Fibroblast of skin of left quadriceps (primary cell): ENCODE measurements around the gene AURKA.
A peak's percentile ranks its signal among the peaks of the same experiment; 100 is the strongest.
"Not testable (repeated sequence)": the region's sequence is repeated elsewhere in the genome, so short reads cannot be mapped to it uniquely, and the experiment has no call there.

Experiments used
- DNase-seq, 2 experiments: peaks; one replicate each; pipeline ENCODE4 v3.0.0-alpha.2; 2013; ENCODE audit warnings: low read depth in 2 of 2

The AURKA gene

DNA sequence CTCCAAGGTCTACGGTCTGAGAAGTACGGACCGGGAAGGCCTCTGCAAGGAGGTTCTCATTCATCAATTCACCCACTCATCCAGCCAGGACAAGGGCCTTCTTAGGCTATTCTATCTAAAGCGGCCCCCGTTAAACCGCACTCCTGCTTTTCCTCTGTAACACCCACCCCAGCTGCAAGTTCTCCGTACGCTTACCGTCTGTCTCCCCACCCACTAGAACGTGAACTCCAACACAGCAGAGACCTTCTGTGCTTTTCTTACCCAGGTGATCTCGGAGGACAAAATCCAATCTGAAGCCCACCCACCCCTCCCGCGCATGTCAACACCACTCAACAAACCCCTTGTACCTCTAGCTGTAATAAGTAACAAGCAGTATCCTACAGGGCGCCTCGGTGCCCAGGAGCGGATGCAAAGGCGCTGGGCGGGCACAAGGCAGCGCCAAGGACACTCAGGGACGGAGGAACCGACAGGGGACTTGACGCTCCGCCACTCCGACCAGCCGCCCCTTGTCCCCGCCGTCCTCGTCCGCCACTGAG lies 351 bp downstream of the AURKA start:
- DNase-seq: no peak

GRCh38 chr20:56391037-56391436 lies 978 bp downstream of the AURKA start:
- DNase-seq: no peak

- not testable (repeated sequence) for DNase-seq
Observed at GRCh38 chr20:56390396-56390795, 1.6 kb downstream of the AURKA start.

- DNase-seq: no peak
Observed at GRCh38 chr20:56389807-56390206, 2.2 kb downstream of the AURKA start.

GRCh38 chr20:56388882-56389281 lies 3.1 kb downstream of the AURKA start:
- DNase-seq: no peak

- no peak for DNase-seq
Observed at GRCh38 chr20:56386219-56386618, 5.8 kb downstream of the AURKA start.

DNA sequence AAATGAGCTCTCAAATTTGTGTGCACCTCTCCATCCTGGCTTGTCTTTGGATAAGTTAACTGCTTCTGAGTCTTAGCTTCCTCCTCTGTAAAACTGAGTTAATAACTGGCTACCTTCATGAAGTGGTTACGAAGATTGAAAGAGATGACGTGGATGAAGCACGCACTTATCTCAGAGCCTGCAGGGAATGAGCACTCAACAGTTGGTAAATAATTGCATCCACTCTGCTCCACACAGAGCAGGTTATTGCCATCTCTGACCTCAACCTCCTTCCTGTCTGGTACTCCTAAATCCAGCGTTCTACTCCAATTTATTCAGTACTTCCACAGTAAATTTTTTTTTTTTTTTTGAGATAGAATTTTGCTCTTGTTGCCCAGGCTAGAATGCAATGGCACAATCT lies 6.9 kb downstream of the AURKA start:
- DNase-seq: no peak

- no peak for DNase-seq
Observed at GRCh38 chr20:56383334-56383733, 8.7 kb downstream of the AURKA start.

DNA sequence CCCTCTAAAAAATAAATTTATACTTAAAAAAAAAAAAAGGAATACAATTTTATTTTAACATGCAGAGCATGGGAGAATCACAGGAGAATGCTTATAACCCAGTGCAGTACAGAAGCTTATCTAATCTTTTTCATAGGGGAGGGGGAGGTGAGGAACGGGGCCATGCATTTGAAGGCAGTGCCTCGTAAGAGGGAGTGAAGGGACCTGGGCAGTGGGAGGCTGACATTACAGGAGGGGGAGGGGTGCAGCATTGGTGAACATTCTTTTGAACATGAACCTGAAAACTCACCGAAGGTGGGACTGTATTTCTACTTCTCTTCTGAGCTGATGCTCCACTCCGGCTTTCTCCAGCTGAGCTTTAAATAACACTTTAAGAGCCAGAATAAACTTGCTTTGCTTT lies 9.3 kb downstream of the AURKA start:
- DNase-seq: no peak

DNA sequence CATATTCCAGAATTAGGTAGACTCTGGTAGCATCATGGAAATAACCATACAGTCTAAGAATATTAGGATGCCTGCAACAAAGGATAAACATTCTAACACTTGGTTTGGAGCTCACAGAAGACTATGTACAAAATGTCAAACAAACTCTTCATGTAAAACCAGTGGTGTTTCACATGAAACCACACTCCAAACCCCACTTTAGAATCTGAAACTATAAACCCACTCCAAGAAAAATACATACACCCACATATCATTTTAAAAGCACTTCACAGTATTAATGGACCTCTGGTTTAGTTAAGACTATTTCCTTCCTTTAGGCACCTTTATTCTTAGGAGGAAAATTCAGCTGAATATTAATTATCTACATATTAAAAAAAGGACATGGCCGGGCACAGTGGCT lies 10.5 kb downstream of the AURKA start:
- no peak for DNase-seq

DNA sequence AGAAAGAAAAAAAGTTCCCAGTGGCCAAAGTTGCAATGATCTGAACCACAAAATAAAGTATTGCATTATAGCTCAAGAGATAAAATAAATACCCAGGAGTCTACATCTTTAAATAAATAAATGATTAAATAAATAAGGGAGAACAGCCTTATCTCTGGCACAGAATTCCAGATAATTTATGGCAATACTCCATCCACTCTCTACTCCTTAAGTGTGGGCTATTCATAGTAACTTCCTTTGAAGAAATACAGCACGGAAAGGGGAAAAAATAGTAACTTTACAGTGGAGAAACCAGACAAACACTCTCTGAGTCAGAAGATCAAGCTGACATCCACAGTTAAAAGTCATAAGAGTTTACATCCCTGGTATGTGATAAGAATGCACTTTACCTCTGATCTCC lies 11.6 kb downstream of the AURKA start:
- no peak for DNase-seq

GRCh38 chr20:56378386-56378785 lies 13.6 kb downstream of the AURKA start:
- DNase-seq: no peak

- no peak for DNase-seq
Observed at GRCh38 chr20:56376331-56376730, 15.7 kb downstream of the AURKA start.

GRCh38 chr20:56373942-56374341 lies 18.1 kb downstream of the AURKA start:
- DNase-seq: peak; percentile 89 to 91

DNA sequence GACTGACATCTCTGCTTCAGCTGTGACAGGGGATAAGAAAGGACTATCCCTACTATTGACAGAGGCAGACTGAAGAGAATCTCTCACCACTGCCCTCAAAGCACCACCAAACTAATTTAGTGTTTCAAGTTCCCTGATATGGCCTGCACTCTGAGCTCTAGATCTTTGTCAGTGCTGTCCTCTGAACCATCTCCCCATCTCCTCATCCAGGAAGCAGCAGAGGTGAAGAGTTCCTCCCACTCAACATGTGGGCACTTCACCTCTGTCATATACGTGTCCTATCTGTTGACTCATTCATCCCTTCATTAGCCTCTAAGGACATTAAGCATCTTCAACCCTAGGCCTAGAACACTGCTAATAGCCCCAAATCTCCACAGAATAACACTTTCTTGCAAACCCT lies 19.2 kb downstream of the AURKA start:
- no peak for DNase-seq

DNA sequence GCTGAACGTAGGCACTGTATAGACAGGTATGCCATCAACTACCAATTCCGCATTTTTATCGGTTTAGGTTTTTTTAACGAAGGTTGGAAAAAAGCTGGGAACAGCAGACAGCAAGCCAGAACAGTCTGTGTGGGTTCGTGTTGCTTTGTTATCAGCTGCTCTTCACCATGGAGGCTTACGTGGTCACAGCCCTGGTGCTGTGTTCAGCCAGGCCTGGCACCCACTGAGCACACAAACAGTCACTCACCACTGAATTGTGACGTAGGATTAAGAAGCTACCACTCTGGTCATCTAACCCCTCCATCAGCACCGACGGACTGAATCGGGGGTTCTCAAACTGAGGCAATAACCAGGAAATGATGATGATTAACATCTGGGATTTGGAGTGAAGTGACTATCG lies 20.0 kb downstream of the AURKA start:
- DNase-seq: no peak

DNA sequence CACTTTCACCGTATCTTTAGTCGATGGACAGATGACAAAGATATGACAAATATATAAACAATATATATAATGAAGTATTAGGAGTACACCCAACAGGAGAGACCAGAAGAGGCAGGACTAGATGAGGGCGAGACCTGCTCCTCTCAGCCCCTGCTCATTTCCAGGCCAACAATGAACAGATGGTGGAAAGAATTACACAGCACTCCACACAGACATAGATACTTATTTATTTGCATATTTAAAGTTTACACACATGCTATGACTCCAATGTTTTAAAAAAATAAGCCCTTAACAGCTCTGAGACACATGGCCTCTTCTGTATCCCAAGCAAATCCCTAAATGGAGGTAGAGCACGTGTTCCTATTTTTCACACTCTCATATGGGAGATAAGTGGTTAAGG lies 22.8 kb downstream of the AURKA start:
- no peak for DNase-seq

- no peak for DNase-seq
Observed at GRCh38 chr20:56368351-56369134, 23.5 kb downstream of the AURKA start.

DNA sequence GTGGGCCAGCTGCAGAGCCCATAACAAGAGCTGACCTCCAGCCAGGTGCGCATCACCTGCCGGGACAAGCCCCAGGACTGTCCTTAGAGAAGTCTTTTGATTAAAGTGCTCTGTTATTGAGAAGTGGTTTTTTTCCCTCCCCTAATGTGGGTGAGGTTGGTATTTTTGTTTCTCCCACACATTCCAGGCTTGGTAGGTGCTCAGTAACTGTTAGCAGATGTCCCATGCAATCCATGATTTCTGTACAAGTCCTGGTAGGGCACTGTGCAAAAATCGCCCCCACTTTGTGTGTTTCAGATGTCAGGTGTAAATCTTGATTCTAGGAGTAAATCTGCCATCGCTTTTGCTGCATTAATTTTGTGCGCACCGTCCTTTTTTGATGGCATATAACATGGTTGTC lies 28.5 kb downstream of the AURKA start:
- no peak for DNase-seq

GRCh38 chr20:56362833-56363413 lies 29.1 kb downstream of the AURKA start:
- no peak for DNase-seq

GRCh38 chr20:56361900-56362299 lies 30.1 kb downstream of the AURKA start:
- no peak for DNase-seq

GRCh38 chr20:56360908-56361205 lies 31.2 kb downstream of the AURKA start:
- no peak for DNase-seq

DNA sequence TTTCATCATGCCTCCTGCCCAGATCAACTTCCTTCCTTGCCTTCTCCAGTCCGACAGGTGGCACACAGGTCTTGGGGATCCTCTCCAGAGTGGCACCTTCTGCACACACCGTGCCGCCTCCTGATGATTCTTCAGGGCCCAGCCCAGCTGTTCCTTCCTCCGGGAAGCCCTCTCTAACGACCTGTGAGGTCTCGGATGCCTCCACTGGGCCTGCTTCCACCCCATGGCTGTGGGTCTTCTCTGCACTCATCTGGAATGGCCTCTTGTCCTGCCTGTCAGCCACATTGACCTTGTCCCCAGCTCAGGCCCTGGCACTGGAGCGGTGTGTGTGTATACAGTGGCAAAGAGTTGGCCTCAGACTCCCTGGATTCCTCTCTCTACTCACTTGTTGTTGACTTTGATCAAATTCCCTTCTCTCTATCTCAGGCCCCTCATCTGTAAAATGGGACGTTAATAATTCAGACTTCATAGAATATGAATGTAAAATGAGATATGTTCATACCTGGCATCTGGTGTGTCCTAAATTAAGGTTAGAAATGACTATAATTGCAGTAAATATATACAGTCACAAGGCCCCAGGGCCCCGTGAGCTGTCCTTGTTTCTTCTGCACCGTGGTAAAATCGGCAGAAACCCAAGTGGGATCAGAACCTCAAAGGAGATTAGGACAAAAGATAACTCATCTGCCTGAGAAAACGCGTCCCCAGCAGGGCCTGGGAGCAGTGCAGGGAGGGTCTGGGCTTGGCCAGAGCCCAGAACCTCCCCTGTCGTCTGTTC lies 31.7 kb downstream of the AURKA start:
- no peak for DNase-seq
